Cardiac fibroblast (primary cell): ENCODE data around the gene MEX3D.

ENCODE experiments used
- DNase-seq, 2 donors: peaks; one replicate each; pipeline versions ENCODE4 v3.0.0 to v3.0.0-alpha.2; 2010; ENCODE audit warnings: low read depth in 2 of 2
- H3K4me3 ChIP-seq, 2 donors: replicated peaks in 1 of 2; 1 replicate in 1 of 2; 2 replicates in 1 of 2; pipeline ENCODE4 v1.5.1; 2011; ENCODE audit warnings: low read depth in 2 of 2, low read length in 2 of 2, mild to moderate bottlenecking in 2 of 2, moderate library complexity in 1 of 2
- TF ChIP-seq, protein P1 (sequence below): IDR thresholded peaks from one replicate; pipeline ENCODE4 v1.5.1; 2011; ENCODE audit warnings: low read depth, mild to moderate bottlenecking, low read length, inconsistent platforms

The MEX3D gene

DNA sequence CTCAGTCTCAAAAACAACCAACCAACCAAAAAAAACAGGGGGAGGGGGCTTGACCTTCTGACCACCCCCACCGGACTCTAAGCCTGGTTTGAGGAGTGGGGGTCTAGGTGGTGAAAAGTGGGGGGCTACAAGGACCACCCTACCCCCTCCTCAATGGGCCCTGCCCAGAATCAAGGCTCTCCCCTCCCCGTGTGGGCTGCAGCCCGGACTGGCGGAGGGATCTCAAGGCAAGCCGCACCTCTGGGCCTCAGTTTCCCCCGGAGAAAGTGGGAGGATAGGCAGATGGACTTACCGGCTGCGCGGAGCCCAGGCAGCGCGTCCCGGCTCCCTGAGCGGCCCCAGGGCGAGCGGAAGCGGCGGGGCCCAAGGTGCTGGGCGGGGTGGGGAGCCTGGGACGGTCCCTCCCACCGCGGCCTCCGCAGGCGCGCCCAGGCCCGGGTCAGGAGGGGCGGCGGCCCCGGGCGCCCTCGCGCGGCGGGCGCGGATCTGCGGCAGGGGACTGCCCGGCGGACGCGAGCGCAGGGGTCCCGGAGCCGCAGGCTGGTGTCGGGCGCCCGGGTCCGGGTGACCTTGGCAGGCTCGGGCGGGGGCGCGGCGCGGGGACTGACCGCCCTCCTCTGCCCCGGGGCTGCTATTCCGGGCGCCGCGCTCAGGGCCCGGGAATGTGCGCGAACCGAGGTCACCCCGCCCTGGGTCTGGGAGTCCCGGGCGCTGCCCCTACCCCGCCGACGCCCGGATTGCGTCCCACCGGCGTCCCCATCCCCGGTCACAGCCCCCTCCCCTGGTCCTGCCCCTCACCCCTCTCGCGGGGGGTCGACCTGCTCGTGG is 55.2 kb downstream of the MEX3D start, which contains the start of gene ADAMTSL5:
TSS of gene ADAMTSL5 (minus strand) at position 349 of the 828 bp plus-strand sequence. CDS start 2,076 bp downstream, outside the sequence.
- peak within 1 kb of the TSS; percentile 55 to 75 for H3K4me3 ChIP-seq
- peak; percentile 64 to 70 for DNase-seq

DNA sequence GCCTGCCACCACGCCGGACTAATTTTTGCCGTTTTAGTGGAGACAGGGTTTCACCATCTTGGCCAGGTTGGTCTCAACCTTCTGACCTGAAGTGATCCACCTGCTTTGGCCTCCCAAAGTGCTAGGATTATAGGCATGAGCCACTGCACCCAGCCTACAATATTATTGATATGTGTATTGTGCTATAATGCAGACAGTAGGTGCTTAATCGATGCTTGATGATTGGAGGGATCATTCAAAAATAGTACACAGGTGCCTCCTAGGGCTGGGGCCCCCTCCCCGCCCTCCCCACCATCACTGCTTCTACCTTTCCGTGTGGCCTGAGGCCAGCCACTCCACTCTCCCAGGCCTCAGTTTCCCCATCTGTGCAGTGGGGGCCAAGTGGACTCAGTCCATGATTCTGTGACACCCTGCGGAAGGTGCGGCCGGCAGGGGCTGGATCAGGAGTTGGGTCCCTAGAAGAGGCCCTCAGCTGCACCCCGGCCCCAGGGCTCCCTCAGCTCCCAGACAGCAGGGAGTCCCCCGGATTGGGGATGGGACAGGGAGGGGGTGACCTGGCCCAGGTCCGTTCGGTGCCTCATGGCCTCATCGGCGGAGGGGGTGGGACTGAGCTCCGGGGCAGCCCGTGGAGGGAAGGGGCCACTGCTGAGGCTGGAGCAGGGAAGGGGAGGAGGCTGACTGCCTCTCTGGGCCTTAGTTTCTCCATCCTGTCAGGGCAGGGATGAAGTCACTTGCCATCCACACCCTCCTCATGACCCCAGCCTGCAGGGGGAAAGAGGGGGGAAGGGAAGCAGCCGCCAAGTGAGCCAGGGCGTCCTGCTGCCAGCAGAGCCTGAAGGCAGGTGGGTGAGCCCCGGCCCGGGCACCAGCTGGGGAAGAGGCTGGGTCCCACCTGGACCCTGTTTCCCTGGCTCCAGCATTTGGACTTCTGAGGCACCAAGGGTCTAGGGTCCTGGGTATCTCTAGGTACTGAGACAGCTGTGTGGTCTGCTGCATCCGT is 56.5 kb downstream of the MEX3D start:
- TF ChIP-seq, protein P1, sequence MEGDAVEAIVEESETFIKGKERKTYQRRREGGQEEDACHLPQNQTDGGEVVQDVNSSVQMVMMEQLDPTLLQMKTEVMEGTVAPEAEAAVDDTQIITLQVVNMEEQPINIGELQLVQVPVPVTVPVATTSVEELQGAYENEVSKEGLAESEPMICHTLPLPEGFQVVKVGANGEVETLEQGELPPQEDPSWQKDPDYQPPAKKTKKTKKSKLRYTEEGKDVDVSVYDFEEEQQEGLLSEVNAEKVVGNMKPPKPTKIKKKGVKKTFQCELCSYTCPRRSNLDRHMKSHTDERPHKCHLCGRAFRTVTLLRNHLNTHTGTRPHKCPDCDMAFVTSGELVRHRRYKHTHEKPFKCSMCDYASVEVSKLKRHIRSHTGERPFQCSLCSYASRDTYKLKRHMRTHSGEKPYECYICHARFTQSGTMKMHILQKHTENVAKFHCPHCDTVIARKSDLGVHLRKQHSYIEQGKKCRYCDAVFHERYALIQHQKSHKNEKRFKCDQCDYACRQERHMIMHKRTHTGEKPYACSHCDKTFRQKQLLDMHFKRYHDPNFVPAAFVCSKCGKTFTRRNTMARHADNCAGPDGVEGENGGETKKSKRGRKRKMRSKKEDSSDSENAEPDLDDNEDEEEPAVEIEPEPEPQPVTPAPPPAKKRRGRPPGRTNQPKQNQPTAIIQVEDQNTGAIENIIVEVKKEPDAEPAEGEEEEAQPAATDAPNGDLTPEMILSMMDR = no peak
- no peak for DNase-seq
- H3K4me3 ChIP-seq = peak overlapping the region in 1 of 2 donors; percentile 10

More for the DNA sequence above, 55.2 kb downstream of the MEX3D start, which contains the start of gene ADAMTSL5:
- TF ChIP-seq, protein P1 = no peak

DNA sequence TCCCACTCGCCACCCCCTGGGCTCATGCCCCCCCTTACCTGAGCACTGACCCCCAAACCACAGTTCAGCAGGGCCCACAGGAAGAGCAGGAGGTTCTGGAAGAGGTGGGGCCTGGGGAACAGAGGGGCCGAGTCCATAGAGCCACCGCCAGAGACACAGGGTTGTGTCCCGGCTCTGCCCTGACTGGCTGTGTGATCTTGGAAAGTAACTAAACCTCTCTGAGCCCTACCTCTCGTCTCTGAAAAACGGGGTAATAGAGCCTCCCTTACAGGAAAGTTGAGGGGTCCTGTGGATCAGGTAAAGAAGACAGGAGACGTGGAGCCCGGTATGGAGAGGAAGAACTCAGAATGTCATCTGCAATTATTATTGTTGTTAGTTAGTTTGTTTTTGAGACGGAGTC is 57.3 kb downstream of the MEX3D start:
- no peak overlapping the region for H3K4me3 ChIP-seq
- no peak for DNase-seq
- TF ChIP-seq, protein P1 = no peak

DNA sequence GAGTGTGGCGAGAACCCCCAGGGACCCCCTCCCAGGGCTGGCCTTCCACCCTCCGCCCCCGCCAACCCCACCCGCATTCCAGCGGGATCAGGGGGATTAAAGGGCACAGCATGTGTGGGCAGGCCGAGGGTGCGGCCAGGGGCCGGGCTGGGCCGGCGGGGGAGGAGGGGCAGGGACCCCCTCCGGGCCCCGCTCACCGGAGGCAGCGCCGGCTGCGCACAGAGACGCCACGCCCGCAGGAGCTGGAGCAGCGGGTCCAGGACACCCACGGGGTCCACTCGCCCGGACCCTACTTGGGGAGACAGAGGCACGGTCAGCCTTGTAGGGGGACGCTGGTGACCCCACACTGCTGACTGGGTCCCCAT is 57.7 kb downstream of the MEX3D start:
- no peak for DNase-seq
- TF ChIP-seq, protein P1 = no peak

DNA sequence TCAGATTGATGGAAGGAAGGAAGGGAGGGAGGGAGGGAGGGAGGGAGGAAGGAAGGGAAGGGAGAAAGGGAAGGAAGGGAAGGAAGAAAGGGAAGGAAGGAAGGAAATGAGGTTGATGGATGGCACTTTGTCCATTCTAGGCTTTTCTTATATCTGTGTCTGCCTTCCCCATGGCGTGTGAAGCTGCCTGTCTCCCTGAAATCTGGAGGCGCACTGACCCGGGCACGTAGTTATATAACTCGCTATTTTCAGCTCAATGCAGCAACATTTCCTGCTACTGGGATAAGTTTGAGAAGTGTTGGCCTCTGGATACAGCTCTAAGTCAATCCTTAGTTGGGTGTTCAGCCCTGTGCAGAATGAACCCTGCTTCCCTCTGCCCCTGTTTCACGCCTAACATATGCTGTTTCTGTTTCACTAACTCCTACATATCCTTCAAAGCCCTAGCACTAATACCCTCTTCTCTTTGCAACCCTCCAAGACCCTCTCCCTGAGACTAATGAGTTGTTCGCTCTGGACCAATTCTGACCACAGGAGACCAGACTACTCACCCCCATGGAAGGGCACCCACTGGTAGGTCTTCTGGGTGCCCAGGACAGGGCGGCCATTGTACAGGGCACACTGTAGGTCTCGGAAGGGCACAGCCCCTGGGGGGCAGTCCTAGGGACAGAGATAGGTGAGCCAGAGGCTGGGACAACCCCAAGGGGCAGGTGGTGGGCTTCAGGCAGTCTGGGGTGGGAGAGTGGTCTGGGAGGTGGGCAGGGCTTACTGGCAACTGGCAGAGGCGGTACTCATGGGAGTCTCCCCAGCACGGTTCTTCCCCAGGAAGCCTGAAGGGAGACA is 58.3 kb downstream of the MEX3D start:
- H3K4me3 ChIP-seq = no peak overlapping the region
- TF ChIP-seq, protein P1 = no peak
- no peak for DNase-seq

More for the DNA sequence above, 57.7 kb downstream of the MEX3D start:
- H3K4me3 ChIP-seq = no peak overlapping the region

DNA sequence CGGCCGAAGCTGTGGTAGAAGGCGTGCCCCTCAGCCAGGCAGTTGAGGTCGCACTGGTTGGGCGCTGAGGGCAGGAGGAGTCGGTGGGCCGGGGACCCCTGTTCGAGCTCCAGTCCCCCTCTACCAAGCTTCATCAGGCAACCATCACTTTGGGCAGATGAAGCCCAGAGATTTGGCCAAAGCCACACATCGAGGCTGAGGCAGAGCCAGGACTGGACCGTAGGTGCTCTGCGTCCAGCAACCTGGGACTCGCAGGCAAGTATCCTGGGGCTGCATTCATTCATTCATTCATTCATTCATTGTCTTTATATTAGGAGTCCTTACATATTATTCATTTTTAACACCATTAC is 59.6 kb downstream of the MEX3D start:
- DNase-seq = no peak
- TF ChIP-seq, protein P1 = no peak
- H3K4me3 ChIP-seq = peak overlapping the region; percentile 28 to 30
